PC-9 (cell line): Measurements from ENCODE around the gene SLC8A2. TPM values are rescaled to one million over a fixed set of nuclear protein-coding genes. Genes with fewer than 3 reads are reported as not detected.

Experiments
- BruUV-seq: library from RNA; stranded (reverse); fragments of 400-500 nt; replicated peaks from 2 replicates; lab custom pipeline; 2021; lab: Mats Ljungman, UMichigan
- CTCF ChIA-PET: fragments of 300-600 bp; sonication (Branson Sonifier 250); formaldehyde crosslinking; loops from one replicate; lab custom pipeline; 2022; ENCODE audit warnings: antibody characterized with exemption; lab: Charles Lee
- POLR2A ChIA-PET: fragments of 300-600 bp; sonication (Branson Sonifier 250); formaldehyde crosslinking; loops from one replicate; lab custom pipeline; 2022; ENCODE audit warnings: antibody characterized with exemption; ENCODE audit not compliant: unreplicated experiment; lab: Charles Lee
- DNase-seq, 2 experiments: peaks; one replicate each; pipeline versions ENCODE4 v3.0.0 to v3.0.0-alpha.2; 2015 to 2022; ENCODE audit warnings: mixed read lengths in 1 of 2
- H2AFZ ChIP-seq: fragments of 200-600 bp; sonication (generic); 2 replicates; pipeline ENCODE4 v1.8.1; 2017; ENCODE audit warnings: antibody characterized with exemption
- H3F3A ChIP-seq: fragments of 200-600 bp; sonication (generic); 2 replicates; pipeline ENCODE4 v1.8.1; 2017; ENCODE audit warnings: antibody characterized with exemption, mild to moderate bottlenecking, low read depth; ENCODE audit not compliant: insufficient read depth
- H3K27ac ChIP-seq: fragments of 200-600 bp; sonication (generic); 2 replicates; pipeline ENCODE4 v1.6.1; 2016; ENCODE audit warnings: mixed run types
- H3K27me3 ChIP-seq: fragments of 200-600 bp; sonication (generic); 2 replicates; pipeline ENCODE4 v1.6.1; 2016; ENCODE audit warnings: low read depth, mixed run types; ENCODE audit not compliant: insufficient read depth
- H3K36me3 ChIP-seq: fragments of 200-600 bp; sonication (generic); 2 replicates; pipeline ENCODE4 v1.6.1; 2016; ENCODE audit warnings: low read depth, mixed run types
- H3K4me1 ChIP-seq: fragments of 200-600 bp; sonication (generic); replicated peaks from 2 replicates; pipeline ENCODE4 v1.6.1; 2016; ENCODE audit warnings: mixed run types; ENCODE audit not compliant: insufficient read depth
- H3K4me2 ChIP-seq: fragments of 200-600 bp; sonication (generic); 2 replicates; pipeline ENCODE4 v1.6.1; 2017; ENCODE audit warnings: mixed run types
- H3K4me3 ChIP-seq: fragments of 200-600 bp; sonication (generic); 2 replicates; pipeline ENCODE4 v1.6.1; 2016; ENCODE audit warnings: mixed run types
- H3K79me2 ChIP-seq: fragments of 200-600 bp; sonication (generic); 2 replicates; pipeline ENCODE4 v1.6.1; 2017; ENCODE audit warnings: low read depth, mixed run types
- H3K9me2 ChIP-seq: fragments of 200-600 bp; sonication (generic); 2 replicates; pipeline ENCODE4 v1.8.1; 2017; ENCODE audit warnings: mild to moderate bottlenecking; ENCODE audit not compliant: insufficient read depth
- H3K9me3 ChIP-seq: fragments of 200-600 bp; sonication (generic); 2 replicates; pipeline ENCODE4 v1.8.1; 2016; ENCODE audit warnings: low read depth; ENCODE audit not compliant: insufficient read depth
- H4K20me1 ChIP-seq: fragments of 200-600 bp; sonication (generic); 2 replicates; pipeline ENCODE4 v1.8.1; 2017; ENCODE audit not compliant: insufficient read depth
- EZH2 ChIP-seq: fragments of 200-600 bp; sonication (generic); IDR thresholded peaks from 2 replicates; pipeline ENCODE4 v1.8.0; 2017; ENCODE audit warnings: antibody characterized with exemption, low read depth
- intact Hi-C: fragments of 100-400 bp; cut with micrococcal nuclease; formaldehyde crosslinking; loops from one replicate; pipeline ENCODE4 v1.10.0; 2022; ENCODE audit not compliant: unreplicated experiment
- total RNA-seq: library from RNA; stranded (reverse); gene quantifications from 2 replicates; pipeline ENCODE4 v1.2.3, GENCODE V29; 2021
- TF ChIP-seq, protein P1 (sequence below): fragments of 200-600 bp; sonication (generic); conservative IDR thresholded peaks from 2 replicates; pipeline ENCODE4 v1.6.1; 2017; ENCODE audit warnings: mixed run types, antibody characterized with exemption, mild to moderate bottlenecking, moderate library complexity

SLC8A2 gene
- total RNA-seq, 1 experiment from 2014 or later = not detected

DNA sequence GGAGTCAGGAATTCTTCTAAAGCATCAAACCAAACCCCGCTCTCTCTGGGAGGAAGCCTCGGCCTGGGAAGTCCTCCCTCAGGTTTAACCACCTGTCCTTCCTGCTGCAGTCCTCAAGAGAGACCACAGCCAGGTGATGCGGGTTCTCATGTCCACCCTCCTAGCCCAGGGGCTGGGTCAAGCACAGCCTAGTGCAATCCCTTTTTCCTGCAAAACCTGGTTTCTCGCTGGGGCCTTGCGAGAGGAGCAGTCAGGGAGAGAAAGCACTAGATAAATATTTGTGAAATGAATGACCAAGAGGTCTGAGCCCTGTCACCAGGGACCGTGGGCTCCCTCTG is 2.4 kb downstream of the SLC8A2 start:
- no peaks in the 10 kb centered on the region for H4K20me1 ChIP-seq
- ChIA-PET POLR2A (no interaction called here), CTCF (no interaction called here)
- DNase-seq = no peak
- H3K9me2 ChIP-seq = no peaks in the 10 kb centered on the region
- 0 out of 2 replicates have a peak, but pooled peaks cover 5% of the 10 kb centered on the region for H3F3A ChIP-seq
- TF ChIP-seq, protein P1, sequence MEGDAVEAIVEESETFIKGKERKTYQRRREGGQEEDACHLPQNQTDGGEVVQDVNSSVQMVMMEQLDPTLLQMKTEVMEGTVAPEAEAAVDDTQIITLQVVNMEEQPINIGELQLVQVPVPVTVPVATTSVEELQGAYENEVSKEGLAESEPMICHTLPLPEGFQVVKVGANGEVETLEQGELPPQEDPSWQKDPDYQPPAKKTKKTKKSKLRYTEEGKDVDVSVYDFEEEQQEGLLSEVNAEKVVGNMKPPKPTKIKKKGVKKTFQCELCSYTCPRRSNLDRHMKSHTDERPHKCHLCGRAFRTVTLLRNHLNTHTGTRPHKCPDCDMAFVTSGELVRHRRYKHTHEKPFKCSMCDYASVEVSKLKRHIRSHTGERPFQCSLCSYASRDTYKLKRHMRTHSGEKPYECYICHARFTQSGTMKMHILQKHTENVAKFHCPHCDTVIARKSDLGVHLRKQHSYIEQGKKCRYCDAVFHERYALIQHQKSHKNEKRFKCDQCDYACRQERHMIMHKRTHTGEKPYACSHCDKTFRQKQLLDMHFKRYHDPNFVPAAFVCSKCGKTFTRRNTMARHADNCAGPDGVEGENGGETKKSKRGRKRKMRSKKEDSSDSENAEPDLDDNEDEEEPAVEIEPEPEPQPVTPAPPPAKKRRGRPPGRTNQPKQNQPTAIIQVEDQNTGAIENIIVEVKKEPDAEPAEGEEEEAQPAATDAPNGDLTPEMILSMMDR = no peak
- no peak; the same call in 1 of the 2 replicates for TF ChIP-seq EZH2
- no peaks in the 10 kb centered on the region for H3K79me2 ChIP-seq
- no peak overlapping the region for H2AFZ ChIP-seq
- no peak overlapping the region for H3K4me3 ChIP-seq
- BruUV-seq = no TSS peak
- H3K27ac ChIP-seq = no peak overlapping the region
- no peak overlapping the region for H3K4me2 ChIP-seq
- H3K36me3 ChIP-seq = no peaks in the 10 kb centered on the region
- no peaks in the 10 kb centered on the region for H3K9me3 ChIP-seq
- intact Hi-C loops = no loop called here
- H3K27me3 ChIP-seq = peaks cover 80% of the 10 kb centered on the region
- no peaks in the 10 kb centered on the region for H3K4me1 ChIP-seq

DNA sequence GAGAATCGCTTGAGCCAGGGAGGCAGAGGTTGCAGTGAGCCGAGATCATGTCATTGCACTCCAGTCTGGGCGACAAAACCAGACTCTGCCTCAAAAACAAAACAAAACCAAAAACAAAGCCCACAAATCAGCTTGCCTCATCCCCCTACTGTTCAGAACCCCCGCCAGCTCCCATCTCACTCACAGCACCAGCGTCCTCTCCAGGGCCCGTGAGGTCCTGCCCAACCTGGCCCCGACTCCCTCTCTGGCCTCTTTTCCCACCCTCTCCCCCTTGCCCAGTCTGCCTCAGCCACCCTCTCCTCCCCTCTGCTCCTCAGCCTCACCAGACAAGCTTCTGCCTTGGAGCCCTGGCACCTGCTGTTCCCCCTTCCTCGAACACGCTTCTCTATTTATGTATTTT is 3.8 kb downstream of the SLC8A2 start:
- intact Hi-C loops = no loop called here
- H3K79me2 ChIP-seq = no peaks in the 10 kb centered on the region
- CTCF ChIA-PET = interaction anchor here (0.6 to 1.3 kb wide), 2 partner anchors 31 to 607 kb away, joined by 3 to 9 read pairs; no protein-coding TSS in a partner anchor
- no peak overlapping the region for H3K4me3 ChIP-seq
- H3K4me1 ChIP-seq = no peaks in the 10 kb centered on the region
- H3K27ac ChIP-seq = no peak overlapping the region
- H3F3A ChIP-seq = 0 out of 2 replicates have a peak, but pooled peaks cover 5% of the 10 kb centered on the region
- H3K9me2 ChIP-seq = no peaks in the 10 kb centered on the region
- no TSS peak for BruUV-seq
- no peak overlapping the region for H3K4me2 ChIP-seq
- peaks cover 94% of the 10 kb centered on the region for H3K27me3 ChIP-seq
- no peaks in the 10 kb centered on the region for H4K20me1 ChIP-seq
- POLR2A ChIA-PET = no interaction called here
- no peak for TF ChIP-seq EZH2
- TF ChIP-seq, protein P1 = no peak
- H3K9me3 ChIP-seq = no peaks in the 10 kb centered on the region
- no peak for DNase-seq
- no peak overlapping the region for H2AFZ ChIP-seq
- no peaks in the 10 kb centered on the region for H3K36me3 ChIP-seq

DNA sequence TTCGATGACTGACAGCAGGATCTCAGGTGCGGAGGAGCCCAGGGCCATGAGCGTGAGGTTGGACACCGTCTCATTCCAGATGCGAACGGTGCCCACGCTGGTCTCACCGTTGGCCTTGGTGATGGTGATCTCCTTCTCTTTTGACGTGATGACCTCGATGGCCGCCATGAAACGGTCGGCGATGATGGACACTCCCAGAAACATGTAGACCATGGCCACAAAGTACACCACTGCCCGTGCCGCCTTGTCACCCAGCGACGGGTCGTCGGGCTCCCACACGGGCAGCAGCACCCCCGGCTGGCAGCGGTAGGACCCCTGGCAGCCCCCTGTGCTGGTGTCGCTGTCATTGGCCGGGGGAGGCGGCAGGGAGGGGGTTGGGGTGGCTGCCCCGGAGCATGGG is 5.7 kb downstream of the SLC8A2 start:
- no peaks in the 10 kb centered on the region for H4K20me1 ChIP-seq
- H2AFZ ChIP-seq = no peak overlapping the region
- no peaks in the 10 kb centered on the region for H3K9me2 ChIP-seq
- H3K27ac ChIP-seq = no peak overlapping the region
- no peaks in the 10 kb centered on the region for H3K4me1 ChIP-seq
- H3K79me2 ChIP-seq = no peaks in the 10 kb centered on the region
- BruUV-seq = no TSS peak
- CTCF ChIA-PET = no interaction called here
- DNase-seq = no peak
- no peak for TF ChIP-seq EZH2
- TF ChIP-seq, protein P1 = no peak
- 0 out of 2 replicates have a peak, but pooled peaks cover 5% of the 10 kb centered on the region for H3F3A ChIP-seq
- no peak overlapping the region for H3K4me2 ChIP-seq
- no peaks in the 10 kb centered on the region for H3K36me3 ChIP-seq
- intact Hi-C loops = no loop called here
- H3K4me3 ChIP-seq = no peak overlapping the region
- POLR2A ChIA-PET = no interaction called here
- no peaks in the 10 kb centered on the region for H3K9me3 ChIP-seq
- peaks cover 95% of the 10 kb centered on the region for H3K27me3 ChIP-seq
